ENCODE measurements around the gene UBE2S.

DNA sequence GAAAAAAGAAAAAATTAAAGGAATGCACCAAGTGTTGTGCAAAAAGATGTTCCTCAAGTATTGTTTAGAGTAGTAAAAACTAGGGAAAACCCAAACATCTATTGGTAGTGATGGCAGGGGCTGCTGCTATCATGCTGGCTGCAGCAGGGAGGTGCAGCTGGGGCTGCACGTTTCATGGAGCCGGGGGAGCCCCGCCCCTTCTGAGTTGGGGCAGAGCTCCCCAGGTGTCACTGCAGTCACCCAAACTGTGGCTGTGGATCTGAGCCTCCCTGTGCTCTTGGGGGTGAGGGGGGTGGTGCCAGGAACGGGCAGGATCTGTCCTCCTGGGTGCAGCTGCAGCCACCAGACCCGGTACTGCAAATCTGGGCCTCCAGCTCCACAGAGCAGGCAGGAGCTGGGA is 11.5 kb upstream of the UBE2S start:
- TF ChIP-seq, protein P1, sequence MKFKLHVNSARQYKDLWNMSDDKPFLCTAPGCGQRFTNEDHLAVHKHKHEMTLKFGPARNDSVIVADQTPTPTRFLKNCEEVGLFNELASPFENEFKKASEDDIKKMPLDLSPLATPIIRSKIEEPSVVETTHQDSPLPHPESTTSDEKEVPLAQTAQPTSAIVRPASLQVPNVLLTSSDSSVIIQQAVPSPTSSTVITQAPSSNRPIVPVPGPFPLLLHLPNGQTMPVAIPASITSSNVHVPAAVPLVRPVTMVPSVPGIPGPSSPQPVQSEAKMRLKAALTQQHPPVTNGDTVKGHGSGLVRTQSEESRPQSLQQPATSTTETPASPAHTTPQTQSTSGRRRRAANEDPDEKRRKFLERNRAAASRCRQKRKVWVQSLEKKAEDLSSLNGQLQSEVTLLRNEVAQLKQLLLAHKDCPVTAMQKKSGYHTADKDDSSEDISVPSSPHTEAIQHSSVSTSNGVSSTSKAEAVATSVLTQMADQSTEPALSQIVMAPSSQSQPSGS (tag by site-specific recombination; IDR thresholded peaks at IDR 0.05; ENCODE audit: low read depth): no peak
- TF ChIP-seq, protein P2, sequence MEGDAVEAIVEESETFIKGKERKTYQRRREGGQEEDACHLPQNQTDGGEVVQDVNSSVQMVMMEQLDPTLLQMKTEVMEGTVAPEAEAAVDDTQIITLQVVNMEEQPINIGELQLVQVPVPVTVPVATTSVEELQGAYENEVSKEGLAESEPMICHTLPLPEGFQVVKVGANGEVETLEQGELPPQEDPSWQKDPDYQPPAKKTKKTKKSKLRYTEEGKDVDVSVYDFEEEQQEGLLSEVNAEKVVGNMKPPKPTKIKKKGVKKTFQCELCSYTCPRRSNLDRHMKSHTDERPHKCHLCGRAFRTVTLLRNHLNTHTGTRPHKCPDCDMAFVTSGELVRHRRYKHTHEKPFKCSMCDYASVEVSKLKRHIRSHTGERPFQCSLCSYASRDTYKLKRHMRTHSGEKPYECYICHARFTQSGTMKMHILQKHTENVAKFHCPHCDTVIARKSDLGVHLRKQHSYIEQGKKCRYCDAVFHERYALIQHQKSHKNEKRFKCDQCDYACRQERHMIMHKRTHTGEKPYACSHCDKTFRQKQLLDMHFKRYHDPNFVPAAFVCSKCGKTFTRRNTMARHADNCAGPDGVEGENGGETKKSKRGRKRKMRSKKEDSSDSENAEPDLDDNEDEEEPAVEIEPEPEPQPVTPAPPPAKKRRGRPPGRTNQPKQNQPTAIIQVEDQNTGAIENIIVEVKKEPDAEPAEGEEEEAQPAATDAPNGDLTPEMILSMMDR (tag by site-specific recombination; IDR thresholded peaks at IDR 0.05): no peak
- TF ChIP-seq ZNF266 (tag by site-specific recombination; IDR thresholded peaks at IDR 0.05; ENCODE audit: low read depth) (no peak), KLF16 (tag by site-specific recombination; IDR thresholded peaks at IDR 0.05) (no peak), ZNF707 (tag by site-specific recombination; IDR thresholded peaks at IDR 0.05) (no peak), SP2 (tag by site-specific recombination; IDR thresholded peaks at IDR 0.05) (no peak), ZNF274 (IDR thresholded peaks at IDR 0.05; ENCODE audit: low read length) (no peak), ZNF274 (tag by site-specific recombination; IDR thresholded peaks at IDR 0.05; ENCODE audit: borderline replicate concordance) (no peak), ZNF521 (tag by site-specific recombination; IDR thresholded peaks at IDR 0.05) (no peak)

Data from HEK293 (cell line).